A549 (cell line): ENCODE data around the gene TLDC2. TPM values are rescaled to one million over a fixed set of nuclear protein-coding genes. Genes with fewer than 3 reads are reported as not detected.

Experiments
- ATAC-seq, 2 experiments: fragments of 200-7000 bp in 1 of 2; fragments of >200 bp in 1 of 2; cut with Nextera tagmentation in 1 of 2; cut with Tn5 transposase in 1 of 2; 3 replicates each; pipeline versions ENCODE4 v1.8.0 to v1.9.1; 2018 to 2020; ENCODE audit warnings: mild to moderate bottlenecking in 1 of 2, moderate library complexity in 1 of 2
- CTCF ChIA-PET: fragments of 300-600 bp; sonication (Branson Sonifier 250); formaldehyde crosslinking; extraction: SDS; loops from one replicate; lab custom pipeline; 2021; ENCODE audit warnings: antibody characterized with exemption, inconsistent platforms; lab: Yijun Ruan, JAX
- POLR2A ChIA-PET: fragments of 350-600 bp; formaldehyde crosslinking; extraction: SDS; loops from one replicate; lab custom pipeline; 2021; ENCODE audit warnings: antibody characterized with exemption, inconsistent platforms; lab: Yijun Ruan, JAX
- DNase-seq, 2 experiments: peaks; one replicate each; pipeline versions ENCODE4 v3.0.0 to v3.0.0-alpha.2; 2011 to 2016; ENCODE audit warnings: low read depth in 1 of 2, low spot score in 1 of 2
- FAIRE-seq: peaks from 2 replicates; lab custom pipeline; 2011; peaks lifted over from hg19 to GRCh38; lab: Jason Lieb, UNC
- H3K27ac ChIP-seq, 2 experiments: fragments of >200 bp; sonication (Bioruptor Twin); formaldehyde crosslinking; 3 replicates each; pipeline ENCODE4 v1.5.1; 2016 to 2017
- H3K4me1 ChIP-seq: fragments of >200 bp; sonication (Bioruptor Twin); formaldehyde crosslinking; 3 replicates; pipeline ENCODE4 v1.6.1; 2016
- H3K4me2 ChIP-seq: fragments of >200 bp; sonication (Bioruptor Twin); formaldehyde crosslinking; 3 replicates; pipeline ENCODE4 v1.6.1; 2016
- H3K4me3 ChIP-seq: fragments of >200 bp; sonication (Bioruptor Twin); formaldehyde crosslinking; 3 replicates; pipeline ENCODE4 v1.5.1; 2016
- H3K9me3 ChIP-seq: fragments of >200 bp; sonication (Bioruptor Twin); formaldehyde crosslinking; 3 replicates; pipeline ENCODE4 v1.6.1; 2016
- FOXS1 ChIP-seq: fragments of 250-450 bp; sonication (Bioruptor Pico); IDR thresholded peaks from 2 replicates; pipeline ENCODE4 v1.5.0; 2020; ENCODE audit warnings: mild to moderate bottlenecking, moderate library complexity
- HDAC2 ChIP-seq: fragments of 200-600 bp; sonication (generic); IDR thresholded peaks from 2 replicates; pipeline ENCODE4 v1.6.1; 2016
- HEYL ChIP-seq: fragments of 250-450 bp; sonication (Bioruptor Pico); IDR thresholded peaks from 2 replicates; pipeline ENCODE4 v1.8.0; 2021; ENCODE audit warnings: mild to moderate bottlenecking, moderate library complexity
- HOXA7 ChIP-seq: fragments of 250-450 bp; sonication (Bioruptor Pico); IDR thresholded peaks from 2 replicates; pipeline ENCODE4 v1.5.0; 2020; ENCODE audit warnings: mild to moderate bottlenecking, moderate library complexity
- HOXB5 ChIP-seq: fragments of 250-450 bp; sonication (Bioruptor Pico); IDR thresholded peaks from 2 replicates; pipeline ENCODE4 v1.5.0; 2020; ENCODE audit warnings: mild to moderate bottlenecking, moderate library complexity
- JUN ChIP-seq, 2 experiments: fragments of >200 bp; sonication (Bioruptor Twin); formaldehyde crosslinking; IDR thresholded peaks; 2 replicates in 1 of 2; 3 replicates in 1 of 2; pipeline ENCODE4 v1.6.1; 2016 to 2017
- JUNB ChIP-seq: fragments of >200 bp; sonication (Bioruptor Twin); formaldehyde crosslinking; IDR thresholded peaks from 2 replicates; pipeline ENCODE4 v1.6.1; 2016
- NFE2L2 ChIP-seq: fragments of 150-350 bp; conservative IDR thresholded peaks from 2 replicates; pipeline ENCODE4 v1.6.1; 2014; ENCODE audit warnings: low read length
- PHF8 ChIP-seq: fragments of 200-600 bp; sonication (generic); IDR thresholded peaks from 2 replicates; pipeline ENCODE4 v1.6.1; 2016; ENCODE audit warnings: low read depth, mild to moderate bottlenecking, antibody characterized with exemption, moderate library complexity, borderline replicate concordance
- POLR2AphosphoS2 ChIP-seq: conservative IDR thresholded peaks from 2 replicates; pipeline ENCODE4 v1.6.1; 2012; ENCODE audit warnings: low read length, improper control_type of control experiment, inconsistent platforms
- RAD21 ChIP-seq, 2 experiments: fragments of >200 bp in 1 of 2; sonication (Bioruptor Twin) in 1 of 2; formaldehyde crosslinking in 1 of 2; IDR thresholded peaks in 1 of 2; conservative IDR thresholded peaks in 1 of 2; 2 replicates in 1 of 2; 3 replicates in 1 of 2; pipeline ENCODE4 v1.6.1; 2012 to 2018; ENCODE audit warnings: inconsistent platforms in 1 of 2
- RARB ChIP-seq: fragments of 250-450 bp; sonication (Bioruptor Pico); IDR thresholded peaks from 2 replicates; pipeline ENCODE4 v1.8.0; 2021; ENCODE audit warnings: mild to moderate bottlenecking, moderate library complexity
- TP53 ChIP-seq: fragments of 250-450 bp; sonication (Bioruptor Pico); IDR thresholded peaks from 2 replicates; pipeline ENCODE4 v1.5.0; 2021; ENCODE audit warnings: mild to moderate bottlenecking, moderate library complexity
- ZNF302 ChIP-seq: fragments of 250-450 bp; sonication (Bioruptor Pico); IDR thresholded peaks from 2 replicates; pipeline ENCODE4 v1.9.0; 2021; ENCODE audit warnings: inconsistent platforms, mild to moderate bottlenecking, moderate library complexity
- WGBS: methylation state at CpG from one replicate; pipeline ENCODE4 v1.1.6; 2017; ENCODE audit errors: missing lambda C conversion rate; 5-methylcytosine and 5-hydroxymethylcytosine counted together
- polyA plus RNA-seq, 4 experiments: library from polyadenylated mRNA; depleted of rRNA in 3 of 4; stranded (reverse); fragments of >200 nt; fragmentation: RNase III in 1 of 4; extraction: RNeasy Plus Mini Kit Qiagen cat#74134 plus additional on column Dnase treatment in 1 of 4; gene quantifications; 2 replicates in 3 of 4; 3 replicates in 1 of 4; pipeline ENCODE4 v1.2.3, GENCODE V29; 2011 to 2017
- TF ChIP-seq, protein P1 (sequence below): fragments of >200 bp; sonication (Bioruptor Twin); formaldehyde crosslinking; IDR thresholded peaks from 3 replicates; pipeline ENCODE4 v1.6.1; 2016
- TF ChIP-seq, protein P2 (sequence below): IDR thresholded peaks from 2 replicates; pipeline ENCODE4 v1.6.1; 2012
- TF ChIP-seq, protein P3 (sequence below): fragments of 150-350 bp; IDR thresholded peaks from 2 replicates; pipeline ENCODE4 v1.6.1; 2014; ENCODE audit warnings: low read depth, mild to moderate bottlenecking, low read length
- TF ChIP-seq, protein P4 (sequence below): fragments of 200-600 bp; sonication (generic); IDR thresholded peaks from 2 replicates; pipeline ENCODE4 v1.6.1; 2016; ENCODE audit warnings: antibody characterized with exemption, mild to moderate bottlenecking, moderate library complexity
- TF ChIP-seq, protein P5 (sequence below): fragments of >200 bp; sonication (Bioruptor Twin); formaldehyde crosslinking; IDR thresholded peaks from 3 replicates; pipeline ENCODE4 v1.5.1; 2016

Gene TLDC2
- polyA plus RNA-seq, 2 of the 4 experiments (the other 2 are of a cell fraction), result 0.17 TPM; not detected in 1

DNA sequence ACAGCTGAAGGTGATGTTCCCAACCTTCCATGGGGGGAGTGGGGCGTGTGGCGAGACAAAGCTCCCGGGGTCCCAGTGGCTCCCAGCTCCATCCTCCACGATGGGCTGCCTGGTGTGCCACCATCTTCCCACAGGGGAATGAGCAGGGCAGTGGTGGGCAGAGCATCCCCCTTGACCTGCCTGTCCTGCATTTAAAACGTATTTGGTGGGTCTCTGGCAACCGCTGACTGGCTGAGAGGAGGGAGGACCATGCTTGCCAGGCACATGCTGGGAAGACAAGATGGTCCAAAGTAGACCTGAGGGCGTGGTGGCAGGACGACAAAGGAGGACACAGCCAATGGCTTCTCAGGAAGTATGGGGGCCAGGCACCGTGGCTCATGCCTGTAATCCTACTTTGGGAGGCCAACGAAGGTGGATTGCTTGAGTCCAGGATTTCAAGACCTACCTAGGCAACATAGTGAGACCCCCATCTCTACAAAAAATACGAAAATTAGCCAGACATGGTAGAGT, 4.9 kb downstream of the TLDC2 start:
- Histone ChIP-seq H3K9me3 (no peaks in the 10 kb centered on the region), H3K4me3 (no peak overlapping the region), H3K4me1 (no peaks in the 10 kb centered on the region), H3K27ac (no peak overlapping the region), H3K4me2 (no peak overlapping the region)
- ATAC-seq (no peak), DNase-seq (no peak), FAIRE-seq (no peak)
- TF ChIP-seq ZNF302 (CRISPR knock-in tag) (no peak), TP53 (CRISPR knock-in tag) (no peak), HOXA7 (CRISPR knock-in tag) (no peak), PHF8 (no peak), NFE2L2 (no peak), FOXS1 (CRISPR knock-in tag) (no peak), RARB (CRISPR knock-in tag) (no peak), HDAC2 (no peak), HOXB5 (CRISPR knock-in tag) (no peak), RAD21 (conservative IDR thresholded peaks at IDR 0.05 in 1 of 2, IDR thresholded peaks at IDR 0.05 in 1 of 2) (no peak)
- TF ChIP-seq, protein P1, sequence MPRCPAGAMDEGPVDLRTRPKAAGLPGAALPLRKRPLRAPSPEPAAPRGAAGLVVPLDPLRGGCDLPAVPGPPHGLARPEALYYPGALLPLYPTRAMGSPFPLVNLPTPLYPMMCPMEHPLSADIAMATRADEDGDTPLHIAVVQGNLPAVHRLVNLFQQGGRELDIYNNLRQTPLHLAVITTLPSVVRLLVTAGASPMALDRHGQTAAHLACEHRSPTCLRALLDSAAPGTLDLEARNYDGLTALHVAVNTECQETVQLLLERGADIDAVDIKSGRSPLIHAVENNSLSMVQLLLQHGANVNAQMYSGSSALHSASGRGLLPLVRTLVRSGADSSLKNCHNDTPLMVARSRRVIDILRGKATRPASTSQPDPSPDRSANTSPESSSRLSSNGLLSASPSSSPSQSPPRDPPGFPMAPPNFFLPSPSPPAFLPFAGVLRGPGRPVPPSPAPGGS, result no peak
- POLR2A ChIA-PET, result no interaction called here
- CTCF ChIA-PET, result interaction anchor here (0.7 to 2.7 kb wide), 2 partner anchors 18 to 33 kb away, joined by 3 to 8 read pairs; a partner anchor contains a TSS
- 60% methylated on average over 10 of the region's 11 CpGs for WGBS

DNA sequence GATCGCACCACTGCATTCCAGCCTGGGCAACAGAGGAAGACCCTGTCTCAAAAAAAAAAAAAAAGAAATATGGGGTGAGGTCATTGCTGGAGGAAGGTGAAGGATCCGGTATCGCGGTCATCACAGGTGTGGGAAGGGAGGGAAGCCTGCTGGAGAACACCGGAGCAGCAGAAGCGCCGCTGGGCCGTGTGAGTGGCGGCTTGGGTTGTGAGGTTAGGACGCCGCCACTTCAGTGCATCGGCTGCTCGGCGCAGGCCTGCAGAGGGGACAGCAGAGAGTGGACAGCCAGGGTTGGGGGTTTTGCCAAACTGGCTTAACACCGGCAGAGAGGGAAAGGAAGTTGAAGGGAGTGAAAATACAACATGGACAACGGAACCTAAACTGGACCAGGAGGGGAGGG, 5.4 kb downstream of the TLDC2 start:
- 93% methylated on average over 16 of the region's 16 CpGs for WGBS
- Histone ChIP-seq H3K4me1 (no peaks in the 10 kb centered on the region), H3K4me3 (no peak overlapping the region), H3K27ac (no peak overlapping the region), H3K4me2 (no peak overlapping the region), H3K9me3 (no peaks in the 10 kb centered on the region)
- DNase-seq, result no peak
- ChIA-PET POLR2A (no interaction called here), CTCF (interaction anchor here (0.7 to 2.7 kb wide), 3 partner anchors 17 to 34 kb away, joined by 3 to 8 read pairs (median 4); a partner anchor contains a TSS)
- no peak for ATAC-seq
- FAIRE-seq, result no peak
- TF ChIP-seq, protein P2, sequence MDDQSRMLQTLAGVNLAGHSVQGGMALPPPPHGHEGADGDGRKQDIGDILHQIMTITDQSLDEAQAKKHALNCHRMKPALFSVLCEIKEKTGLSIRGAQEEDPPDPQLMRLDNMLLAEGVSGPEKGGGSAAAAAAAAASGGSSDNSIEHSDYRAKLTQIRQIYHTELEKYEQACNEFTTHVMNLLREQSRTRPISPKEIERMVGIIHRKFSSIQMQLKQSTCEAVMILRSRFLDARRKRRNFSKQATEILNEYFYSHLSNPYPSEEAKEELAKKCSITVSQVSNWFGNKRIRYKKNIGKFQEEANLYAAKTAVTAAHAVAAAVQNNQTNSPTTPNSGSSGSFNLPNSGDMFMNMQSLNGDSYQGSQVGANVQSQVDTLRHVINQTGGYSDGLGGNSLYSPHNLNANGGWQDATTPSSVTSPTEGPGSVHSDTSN, result no peak
- TF ChIP-seq, protein P3, sequence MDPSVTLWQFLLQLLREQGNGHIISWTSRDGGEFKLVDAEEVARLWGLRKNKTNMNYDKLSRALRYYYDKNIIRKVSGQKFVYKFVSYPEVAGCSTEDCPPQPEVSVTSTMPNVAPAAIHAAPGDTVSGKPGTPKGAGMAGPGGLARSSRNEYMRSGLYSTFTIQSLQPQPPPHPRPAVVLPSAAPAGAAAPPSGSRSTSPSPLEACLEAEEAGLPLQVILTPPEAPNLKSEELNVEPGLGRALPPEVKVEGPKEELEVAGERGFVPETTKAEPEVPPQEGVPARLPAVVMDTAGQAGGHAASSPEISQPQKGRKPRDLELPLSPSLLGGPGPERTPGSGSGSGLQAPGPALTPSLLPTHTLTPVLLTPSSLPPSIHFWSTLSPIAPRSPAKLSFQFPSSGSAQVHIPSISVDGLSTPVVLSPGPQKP, result no peak
- TF ChIP-seq, protein P4, sequence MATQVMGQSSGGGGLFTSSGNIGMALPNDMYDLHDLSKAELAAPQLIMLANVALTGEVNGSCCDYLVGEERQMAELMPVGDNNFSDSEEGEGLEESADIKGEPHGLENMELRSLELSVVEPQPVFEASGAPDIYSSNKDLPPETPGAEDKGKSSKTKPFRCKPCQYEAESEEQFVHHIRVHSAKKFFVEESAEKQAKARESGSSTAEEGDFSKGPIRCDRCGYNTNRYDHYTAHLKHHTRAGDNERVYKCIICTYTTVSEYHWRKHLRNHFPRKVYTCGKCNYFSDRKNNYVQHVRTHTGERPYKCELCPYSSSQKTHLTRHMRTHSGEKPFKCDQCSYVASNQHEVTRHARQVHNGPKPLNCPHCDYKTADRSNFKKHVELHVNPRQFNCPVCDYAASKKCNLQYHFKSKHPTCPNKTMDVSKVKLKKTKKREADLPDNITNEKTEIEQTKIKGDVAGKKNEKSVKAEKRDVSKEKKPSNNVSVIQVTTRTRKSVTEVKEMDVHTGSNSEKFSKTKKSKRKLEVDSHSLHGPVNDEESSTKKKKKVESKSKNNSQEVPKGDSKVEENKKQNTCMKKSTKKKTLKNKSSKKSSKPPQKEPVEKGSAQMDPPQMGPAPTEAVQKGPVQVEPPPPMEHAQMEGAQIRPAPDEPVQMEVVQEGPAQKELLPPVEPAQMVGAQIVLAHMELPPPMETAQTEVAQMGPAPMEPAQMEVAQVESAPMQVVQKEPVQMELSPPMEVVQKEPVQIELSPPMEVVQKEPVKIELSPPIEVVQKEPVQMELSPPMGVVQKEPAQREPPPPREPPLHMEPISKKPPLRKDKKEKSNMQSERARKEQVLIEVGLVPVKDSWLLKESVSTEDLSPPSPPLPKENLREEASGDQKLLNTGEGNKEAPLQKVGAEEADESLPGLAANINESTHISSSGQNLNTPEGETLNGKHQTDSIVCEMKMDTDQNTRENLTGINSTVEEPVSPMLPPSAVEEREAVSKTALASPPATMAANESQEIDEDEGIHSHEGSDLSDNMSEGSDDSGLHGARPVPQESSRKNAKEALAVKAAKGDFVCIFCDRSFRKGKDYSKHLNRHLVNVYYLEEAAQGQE, result no peak
- no peak for TF ChIP-seq POLR2AphosphoS2
- TF ChIP-seq TP53 (CRISPR knock-in tag), result no peak
- TF ChIP-seq JUN (IDR thresholded peaks at IDR 0.05), result no peak
- TF ChIP-seq JUNB, result no peak
- TF ChIP-seq PHF8, result no peak
- TF ChIP-seq HEYL (CRISPR knock-in tag), result no peak
- TF ChIP-seq, protein P5, sequence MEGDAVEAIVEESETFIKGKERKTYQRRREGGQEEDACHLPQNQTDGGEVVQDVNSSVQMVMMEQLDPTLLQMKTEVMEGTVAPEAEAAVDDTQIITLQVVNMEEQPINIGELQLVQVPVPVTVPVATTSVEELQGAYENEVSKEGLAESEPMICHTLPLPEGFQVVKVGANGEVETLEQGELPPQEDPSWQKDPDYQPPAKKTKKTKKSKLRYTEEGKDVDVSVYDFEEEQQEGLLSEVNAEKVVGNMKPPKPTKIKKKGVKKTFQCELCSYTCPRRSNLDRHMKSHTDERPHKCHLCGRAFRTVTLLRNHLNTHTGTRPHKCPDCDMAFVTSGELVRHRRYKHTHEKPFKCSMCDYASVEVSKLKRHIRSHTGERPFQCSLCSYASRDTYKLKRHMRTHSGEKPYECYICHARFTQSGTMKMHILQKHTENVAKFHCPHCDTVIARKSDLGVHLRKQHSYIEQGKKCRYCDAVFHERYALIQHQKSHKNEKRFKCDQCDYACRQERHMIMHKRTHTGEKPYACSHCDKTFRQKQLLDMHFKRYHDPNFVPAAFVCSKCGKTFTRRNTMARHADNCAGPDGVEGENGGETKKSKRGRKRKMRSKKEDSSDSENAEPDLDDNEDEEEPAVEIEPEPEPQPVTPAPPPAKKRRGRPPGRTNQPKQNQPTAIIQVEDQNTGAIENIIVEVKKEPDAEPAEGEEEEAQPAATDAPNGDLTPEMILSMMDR, result no peak
